ENCODE results near the gene IRAK2.

- TF ChIP-seq CTCF (IDR thresholded peaks at IDR 0.05; ENCODE audit: insufficient read depth, low read depth, low read length) (no peak), EZH2 (IDR thresholded peaks at IDR 0.05; ENCODE audit: insufficient read depth, low read length) (no peak)
These were observed 95.5 kb downstream of the IRAK2 start for GRCh38 chr3:10260211-10260701.

All from astrocyte (in vitro differentiated cells and primary cell).